Hepatocyte (in vitro differentiated cells): Measurements from ENCODE around the gene UBE2D2. TPM values are rescaled to one million over a fixed set of nuclear protein-coding genes. Genes with fewer than 3 reads are reported as not detected.
"Not testable (repeated sequence)": the region's sequence is repeated elsewhere in the genome, so short reads cannot be mapped to it uniquely, and the experiment has no call there.

Source experiments
- DNase-seq: peaks from one replicate; pipeline ENCODE4 v3.0.0-alpha.2; 2016; ENCODE audit warnings: low spot score
- H2AFZ ChIP-seq: fragments of 200-600 bp; sonication (generic); 2 replicates; pipeline ENCODE4 v1.6.0; 2016; ENCODE audit warnings: antibody characterized with exemption, mild to moderate bottlenecking
- H3K27ac ChIP-seq: fragments of 200-600 bp; sonication (generic); 2 replicates; pipeline ENCODE4 v1.5.1; 2016; ENCODE audit warnings: mild to moderate bottlenecking
- H3K27me3 ChIP-seq: fragments of 200-600 bp; sonication (generic); 2 replicates; pipeline ENCODE4 v1.6.1; 2016
- H3K36me3 ChIP-seq: fragments of 200-600 bp; sonication (generic); replicated peaks from 2 replicates; pipeline ENCODE4 v1.5.1; 2016; ENCODE audit warnings: low read depth; ENCODE audit not compliant: insufficient read depth
- H3K4me1 ChIP-seq: fragments of 200-600 bp; sonication (generic); 2 replicates; pipeline ENCODE4 v1.5.1; 2016; ENCODE audit warnings: mild to moderate bottlenecking, moderate library complexity; ENCODE audit not compliant: insufficient read depth
- H3K4me2 ChIP-seq: fragments of 200-600 bp; sonication (generic); 2 replicates; pipeline ENCODE4 v1.6.0; 2016
- H3K4me3 ChIP-seq: fragments of 200-600 bp; sonication (generic); 2 replicates; pipeline ENCODE4 v1.5.1; 2016; ENCODE audit warnings: mild to moderate bottlenecking
- H3K79me2 ChIP-seq: fragments of 200-600 bp; sonication (generic); 2 replicates; pipeline ENCODE4 v1.6.0; 2017; ENCODE audit warnings: mild to moderate bottlenecking
- H3K9me2 ChIP-seq: fragments of 200-600 bp; sonication (generic); replicated peaks from 2 replicates; pipeline ENCODE4 v1.6.0; 2017; ENCODE audit warnings: mild to moderate bottlenecking; ENCODE audit not compliant: insufficient read depth
- H3K9me3 ChIP-seq: fragments of 200-600 bp; sonication (generic); 2 replicates; pipeline ENCODE4 v1.5.1; 2016; ENCODE audit warnings: low read depth, mild to moderate bottlenecking
- H4K20me1 ChIP-seq: fragments of 200-600 bp; sonication (generic); 2 replicates; pipeline ENCODE4 v1.6.0; 2016; ENCODE audit warnings: mild to moderate bottlenecking; ENCODE audit not compliant: insufficient read depth, poor library complexity, severe bottlenecking
- CTCF ChIP-seq: fragments of 200-600 bp; sonication (generic); IDR thresholded peaks from 2 replicates; pipeline ENCODE4 v1.5.1; 2016; ENCODE audit warnings: antibody characterized with exemption, mild to moderate bottlenecking; ENCODE audit not compliant: poor library complexity
- EZH2 ChIP-seq: fragments of 200-600 bp; sonication (generic); IDR thresholded peaks from 2 replicates; pipeline ENCODE4 v1.6.1; 2016; ENCODE audit warnings: antibody characterized with exemption, mild to moderate bottlenecking, borderline replicate concordance
- EZH2phosphoT487 ChIP-seq: fragments of 200-600 bp; sonication (generic); IDR thresholded peaks from one replicate; pipeline ENCODE4 v1.6.1; 2018; ENCODE audit warnings: antibody characterized with exemption, mild to moderate bottlenecking, low read depth, moderate library complexity; ENCODE audit not compliant: unreplicated experiment, severe bottlenecking
- WGBS: methylation state at CpG from one replicate; pipeline ENCODE4 v1.1.6; 2016; ENCODE audit warnings: low lambda C conversion rate; ENCODE audit errors: missing lambda C conversion rate; 5-methylcytosine and 5-hydroxymethylcytosine counted together
- polyA plus RNA-seq: library from polyadenylated mRNA; unstranded; fragments of >200 nt; fragmentation: Nextera tagmentation; extraction: Ambion mirVana; gene quantifications from 2 replicates; pipeline ENCODE4 v1.2.1, GENCODE V29; 2016
- total RNA-seq: library from RNA; depleted of rRNA; stranded (reverse); fragments of >200 nt; gene quantifications from 2 replicates; pipeline ENCODE4 v1.2.3, GENCODE V29; 2014

UBE2D2 gene
- total and polyA plus RNA-seq, 2 experiments from 2014 or later: 85.9 to 182 TPM

GRCh38 chr5:139528695-139529094, 32.4 kb upstream of the UBE2D2 start:
- not testable (repeated sequence) for H3K36me3 ChIP-seq, H3K9me3 ChIP-seq, H3K4me1 ChIP-seq, H2AFZ ChIP-seq, H3K27ac ChIP-seq, H3K79me2 ChIP-seq, H3K4me3 ChIP-seq, H4K20me1 ChIP-seq, DNase-seq, H3K4me2 ChIP-seq, H3K9me2 ChIP-seq, H3K27me3 ChIP-seq
- 94% methylated on average over 8 of the region's 8 CpGs for WGBS

GRCh38 chr5:139530079-139530478, 31.1 kb upstream of the UBE2D2 start:
- H3K4me2 ChIP-seq: not testable (repeated sequence)

GRCh38 chr5:139531772-139532169, 29.4 kb upstream of the UBE2D2 start:
- Histone ChIP-seq H3K36me3 (no peaks in the 10 kb centered on the region), H4K20me1 (no peaks in the 10 kb centered on the region), H3K9me3 (no peaks in the 10 kb centered on the region), H3K27me3 (no peaks in the 10 kb centered on the region), H3K79me2 (no peaks in the 10 kb centered on the region), H3K4me3 (no peak overlapping the region), H3K9me2 (no peaks in the 10 kb centered on the region), H3K4me1 (no peaks in the 10 kb centered on the region), H3K27ac (no peak overlapping the region), H2AFZ (no peak overlapping the region), H3K4me2 (no peak overlapping the region)
- TF ChIP-seq CTCF (no peak), EZH2 (no peak), EZH2phosphoT487 (no peak)
- no peak for DNase-seq
- 94% methylated on average over 3 of the region's 3 CpGs for WGBS

More at GRCh38 chr5:139530079-139530478, 31.1 kb upstream of the UBE2D2 start:
- not testable (repeated sequence) for H3K79me2 ChIP-seq, H3K36me3 ChIP-seq, H3K9me2 ChIP-seq, H4K20me1 ChIP-seq, H3K4me1 ChIP-seq, H3K9me3 ChIP-seq, H3K27me3 ChIP-seq, DNase-seq, H2AFZ ChIP-seq, H3K27ac ChIP-seq, H3K4me3 ChIP-seq
- WGBS: 91% methylated on average over 2 of the region's 2 CpGs

GRCh38 chr5:139543423-139543991, 17.6 kb upstream of the UBE2D2 start:
- H3K9me3 ChIP-seq: no peaks in the 10 kb centered on the region
- DNase-seq: peak; percentile 61
- whole genome bisulfite sequencing: 18% methylated on average over 23 of the region's 24 CpGs
- H3K27ac ChIP-seq: no peak overlapping the region
- TF ChIP-seq EZH2: no peak
- TF ChIP-seq EZH2phosphoT487: no peak
- TF ChIP-seq CTCF: no peak
- H3K79me2 ChIP-seq: no peaks in the 10 kb centered on the region
- no peaks in the 10 kb centered on the region for H3K27me3 ChIP-seq
- H3K4me3 ChIP-seq: no peak overlapping the region
- H3K36me3 ChIP-seq: no peaks in the 10 kb centered on the region
- H3K9me2 ChIP-seq: no peaks in the 10 kb centered on the region
- peak overlapping the region; percentile 93 for H2AFZ ChIP-seq
- H4K20me1 ChIP-seq: no peaks in the 10 kb centered on the region
- no peaks in the 10 kb centered on the region for H3K4me1 ChIP-seq
- H3K4me2 ChIP-seq: peak overlapping the region; percentile 73

- not testable (repeated sequence) for H3K36me3 ChIP-seq, DNase-seq, H3K9me2 ChIP-seq, H3K27me3 ChIP-seq, H3K27ac ChIP-seq, H3K4me1 ChIP-seq, H3K4me3 ChIP-seq, H3K9me3 ChIP-seq, H3K4me2 ChIP-seq, H4K20me1 ChIP-seq, H2AFZ ChIP-seq, H3K79me2 ChIP-seq
- 94% methylated on average over 6 of the region's 6 CpGs for WGBS
Measured at GRCh38 chr5:139546593-139546992, 14.5 kb upstream of the UBE2D2 start.
